PC-3 (cell line): Measurements from ENCODE around the gene FZD4. TPM values are rescaled to one million over a fixed set of nuclear protein-coding genes. Genes with fewer than 3 reads are reported as not detected.
"Not testable (repeated sequence)": the region's sequence is repeated elsewhere in the genome, so short reads cannot be mapped to it uniquely, and the experiment has no call there.

Experiments used
- ATAC-seq: fragments of 200-7000 bp; cut with Tn5 transposase; 2 replicates; pipeline ENCODE4 v1.9.1; 2020; ENCODE audit warnings: mild to moderate bottlenecking, moderate library complexity
- Bru-seq: library from RNA; stranded (reverse); fragments of 400-500 nt; gene quantifications from one replicate; lab custom pipeline; 2021; lab: Mats Ljungman, UMichigan
- BruChase-seq, 2 experiments: library from RNA; stranded (reverse); fragments of 400-500 nt; gene quantifications; one replicate each; lab custom pipeline; 2021; lab: Mats Ljungman, UMichigan
- BruUV-seq: library from RNA; stranded (reverse); fragments of 400-500 nt; replicated peaks from 2 replicates; lab custom pipeline; 2021; lab: Mats Ljungman, UMichigan
- CTCF ChIA-PET: fragments of 300-600 bp; sonication (Branson Sonifier 250); formaldehyde crosslinking; loops from one replicate; lab custom pipeline; 2022; ENCODE audit warnings: antibody characterized with exemption; lab: Charles Lee
- POLR2A ChIA-PET: fragments of 300-600 bp; sonication (Branson Sonifier 250); formaldehyde crosslinking; loops from one replicate; lab custom pipeline; 2022; ENCODE audit warnings: antibody characterized with exemption; ENCODE audit not compliant: unreplicated experiment; lab: Charles Lee
- DNase-seq: peaks from one replicate; pipeline ENCODE4 v3.0.0-alpha.2; 2015
- H2AFZ ChIP-seq: fragments of 300-600 bp; sonication (generic); 2 replicates; pipeline ENCODE4 v1.6.0; 2016; ENCODE audit warnings: antibody characterized with exemption, low read length
- H3F3A ChIP-seq: fragments of 300-600 bp; sonication (generic); one replicate; pipeline ENCODE4 v1.6.0; 2017; ENCODE audit warnings: antibody characterized with exemption, low read length, control low read depth, mild to moderate bottlenecking; ENCODE audit not compliant: unreplicated experiment
- H3K27ac ChIP-seq: fragments of 300-600 bp; sonication (generic); 2 replicates; pipeline ENCODE4 v1.5.1; 2016; ENCODE audit warnings: mild to moderate bottlenecking, low read length
- H3K27me3 ChIP-seq: fragments of 300-600 bp; sonication (generic); 2 replicates; pipeline ENCODE4 v1.6.1; 2016; ENCODE audit warnings: low read length, mixed read lengths
- H3K36me3 ChIP-seq: fragments of 300-600 bp; sonication (generic); 2 replicates; pipeline ENCODE4 v1.6.1; 2016; ENCODE audit warnings: low read depth, mixed run types, low read length, mixed read lengths
- H3K4me1 ChIP-seq: fragments of 300-600 bp; sonication (generic); 2 replicates; pipeline ENCODE4 v1.5.1; 2016; ENCODE audit warnings: low read length; ENCODE audit not compliant: insufficient read depth
- H3K4me2 ChIP-seq: fragments of 300-600 bp; sonication (generic); 2 replicates; pipeline ENCODE4 v1.6.0; 2016; ENCODE audit warnings: low read length
- H3K4me3 ChIP-seq: fragments of 300-600 bp; sonication (generic); 2 replicates; pipeline ENCODE4 v1.5.1; 2016; ENCODE audit warnings: mild to moderate bottlenecking, low read length, mixed read lengths
- H3K79me2 ChIP-seq: fragments of 300-600 bp; sonication (generic); 2 replicates; pipeline ENCODE4 v1.6.1; 2017; ENCODE audit warnings: low read length, mixed read lengths
- H3K9ac ChIP-seq: fragments of 300-600 bp; sonication (generic); 2 replicates; pipeline ENCODE4 v1.6.0; 2016; ENCODE audit warnings: mild to moderate bottlenecking, low read length
- H3K9me2 ChIP-seq: fragments of 300-600 bp; sonication (generic); replicated peaks from 2 replicates; pipeline ENCODE4 v1.6.1; 2016; ENCODE audit warnings: mixed run types, low read length, mixed read lengths
- H3K9me3 ChIP-seq: fragments of 300-600 bp; sonication (generic); 2 replicates; pipeline ENCODE4 v1.6.1; 2016; ENCODE audit warnings: low read length, mixed read lengths
- H4K20me1 ChIP-seq: fragments of 300-600 bp; sonication (generic); 2 replicates; pipeline ENCODE4 v1.6.1; 2016; ENCODE audit warnings: low read length, mixed read lengths
- CTCF ChIP-seq: fragments of 300-600 bp; sonication (generic); conservative IDR thresholded peaks from 2 replicates; pipeline ENCODE4 v1.5.1; 2017; ENCODE audit warnings: antibody characterized with exemption, low read depth, mild to moderate bottlenecking, low read length
- EZH2 ChIP-seq: fragments of 300-600 bp; sonication (generic); IDR thresholded peaks from one replicate; pipeline ENCODE4 v1.6.1; 2017; ENCODE audit warnings: antibody characterized with exemption, mild to moderate bottlenecking, low read length; ENCODE audit not compliant: unreplicated experiment
- EZH2phosphoT487 ChIP-seq: fragments of 300-600 bp; sonication (generic); IDR thresholded peaks from 2 replicates; pipeline ENCODE4 v1.6.1; 2018; ENCODE audit warnings: mild to moderate bottlenecking, antibody characterized with exemption, low read length, borderline replicate concordance
- intact Hi-C: fragments of 100-400 bp; cut with micrococcal nuclease; formaldehyde crosslinking; loops from 2 replicates; pipeline ENCODE4 v1.9.0; 2023
- long read RNA-seq: library from polyadenylated mRNA; unstranded; transcript quantifications from one replicate; pipeline ENCODE4 v2.0.0, GENCODE V29; 2021; ENCODE audit not compliant: unreplicated experiment
- total RNA-seq: library from RNA; depleted of rRNA; stranded (reverse); fragments of >200 nt; gene quantifications from 2 replicates; pipeline ENCODE4 v1.2.3, GENCODE V29; 2014; rRNA removed

FZD4 gene
- total RNA-seq: 17.3 and 17.7 TPM in 2 replicates
- Bru-seq, nascent RNA: percentile 99 among the genes with signal in this experiment
- BruChase-seq, experiment 1, labeled RNA remaining after a 6-hour chase: percentile 100 among the genes with signal in this experiment
- BruChase-seq, experiment 2, labeled RNA remaining after a 2-hour chase: percentile 100 among the genes with signal in this experiment
- long read RNA-seq, full-length matches to known transcripts: 64 of 238 reads
- long read RNA-seq, partial matches to known transcripts: 0 of 238 reads
- long read RNA-seq, other reads (novel, unspliced or antisense): 174 of 238 reads

- no peaks in the 10 kb centered on the region for H3K9me3 ChIP-seq
- H3K4me3 ChIP-seq: peak within 1 kb of the TSS; percentile 96
- TF ChIP-seq CTCF (peak; percentile 47; the same call in 1 of the 2 replicates), EZH2phosphoT487 (no peak), EZH2 (no peak)
- no peaks in the 10 kb centered on the region for H3K27me3 ChIP-seq
- ChIA-PET POLR2A (interaction anchor here (0.6 to 1.2 kb wide), 4 partner anchors 12 to 1101 kb away, joined by 4 to 6 read pairs (median 4); no protein-coding TSS in a partner anchor), CTCF (interaction anchor here (0.5 to 1.6 kb wide), 5 partner anchors 16 to 768 kb away, joined by 3 to 9 read pairs (median 4); no protein-coding TSS in a partner anchor)
- H3K4me1 ChIP-seq: peaks cover 35% of the 10 kb centered on the region
- peak within 1 kb of the TSS; percentile 76 for H3K9ac ChIP-seq
- intact Hi-C loops: loop anchor here (2.0 to 5.0 kb wide), 3 partner anchors 15 to 327 kb away; partner anchors contain the start of gene TMEM135
- H3K79me2 ChIP-seq: peaks cover 42% of the 10 kb centered on the region
- H3F3A ChIP-seq: no peaks in the 10 kb centered on the region
- H3K36me3 ChIP-seq: peaks cover 9% of the 10 kb centered on the region
- no peaks in the 10 kb centered on the region for H3K9me2 ChIP-seq
- H2AFZ ChIP-seq: peak within 1 kb of the TSS; percentile 99
- peak within 1 kb of the TSS; percentile 71 for H3K27ac ChIP-seq
- peak; percentile 89 for ATAC-seq
- no peaks in the 10 kb centered on the region; the same call in 1 of the 2 replicates for H4K20me1 ChIP-seq
- peak within 1 kb of the TSS; percentile 99 for H3K4me2 ChIP-seq
- peak; percentile 94 for DNase-seq
- no TSS peak for BruUV-seq
These were observed at the start of gene FZD4 for GRCh38 chr11:86955361-86956120. TSS of gene FZD4 (minus strand) at chr11:86955395. CDS start at chr11:86955085, 310 bp downstream.

- peak overlapping the region; percentile 56; the same call in 1 of the 2 replicates for H3K4me3 ChIP-seq
- H2AFZ ChIP-seq, BruUV-seq, H3K27me3 ChIP-seq, POLR2A ChIA-PET, H3K9me2 ChIP-seq, ATAC-seq, H3K27ac ChIP-seq, H4K20me1 ChIP-seq, H3F3A ChIP-seq, H3K9ac ChIP-seq, H3K79me2 ChIP-seq, CTCF ChIA-PET, H3K36me3 ChIP-seq, H3K9me3 ChIP-seq, intact Hi-C loops: not testable (repeated sequence)
- H3K4me2 ChIP-seq: peak overlapping the region; percentile 68; the same call in 1 of the 2 replicates
- H3K4me1 ChIP-seq: peaks cover 44% of the 10 kb centered on the region
- DNase-seq: peak; percentile 37
These were observed 49.1 kb upstream of the FZD4 start for GRCh38 chr11:87004281-87004680.

- H3F3A ChIP-seq: no peaks in the 10 kb centered on the region
- no peak overlapping the region for H2AFZ ChIP-seq
- no peaks in the 10 kb centered on the region for H3K79me2 ChIP-seq
- H3K36me3 ChIP-seq: no peaks in the 10 kb centered on the region
- H3K9me3 ChIP-seq: no peaks in the 10 kb centered on the region
- no peak overlapping the region for H3K9ac ChIP-seq
- no peak overlapping the region for H3K4me2 ChIP-seq
- no peaks in the 10 kb centered on the region for H3K9me2 ChIP-seq
- peaks cover 41% of the 10 kb centered on the region for H3K4me1 ChIP-seq
- no peaks in the 10 kb centered on the region for H4K20me1 ChIP-seq
- H3K27me3 ChIP-seq: no peaks in the 10 kb centered on the region
- DNase-seq: no peak
- intact Hi-C loops: no loop called here
- ChIA-PET POLR2A (no interaction called here), CTCF (no interaction called here)
- no peak for TF ChIP-seq CTCF
- TF ChIP-seq EZH2phosphoT487: no peak
- no peak for TF ChIP-seq EZH2
- H3K4me3 ChIP-seq: no peak overlapping the region
- H3K27ac ChIP-seq: no peak overlapping the region
- no TSS peak for BruUV-seq
- no peak for ATAC-seq
These were observed 47.7 kb upstream of the FZD4 start for GRCh38 chr11:87002918-87003317.
